Frontal cortex (tissue), 4 donors: ENCODE data around the gene GULP1. TPM values are rescaled to one million over a fixed set of nuclear protein-coding genes. Genes with fewer than 3 reads are reported as not detected.
"Not testable (repeated sequence)": the region's sequence is repeated elsewhere in the genome, so short reads cannot be mapped to it uniquely, and the experiment has no call there.

Source experiments
- DNase-seq, 2 donors: peaks; one replicate each; pipeline ENCODE4 v3.0.0; 2012; ENCODE audit warnings: low spot score in 2 of 2
- FAIRE-seq: peaks from 2 replicates; lab custom pipeline; 2012; peaks lifted over from hg19 to GRCh38; lab: Jason Lieb, UNC
- total RNA-seq: library from RNA; depleted of rRNA; stranded (reverse); fragments of >200 nt; gene quantifications from one replicate; pipeline ENCODE4 v1.2.3, GENCODE V29; 2014
- donor health status: control.
- donor health status: control.
- donor health status: control.

Gene GULP1
- total RNA-seq, 1 donor from 2014 or later = 51.4 TPM

- DNase-seq (no peak), FAIRE-seq (no peak)
Measured at GRCh38 chr2:188506843-188507242, 215.2 kb downstream of the GULP1 start.

- DNase-seq (no peak), FAIRE-seq (no peak)
Measured at GRCh38 chr2:188511346-188511745, 219.7 kb downstream of the GULP1 start.

GRCh38 chr2:188512456-188512855, 220.8 kb downstream of the GULP1 start:
- DNase-seq (peak in 1 of 2 donors; percentile 8), FAIRE-seq (peak; percentile 94)

GRCh38 chr2:188515918-188516317, 224.2 kb downstream of the GULP1 start:
- no peak for FAIRE-seq
- DNase-seq = no peak

- no peak for FAIRE-seq
Measured at GRCh38 chr2:188517549-188518215, 226.0 kb downstream of the GULP1 start.

GRCh38 chr2:188518381-188518780, 226.7 kb downstream of the GULP1 start:
- FAIRE-seq (no peak), DNase-seq (no peak)

More at GRCh38 chr2:188517549-188518215, 226.0 kb downstream of the GULP1 start:
- no peak for DNase-seq

- DNase-seq (no peak), FAIRE-seq (no peak)
Measured at GRCh38 chr2:188519136-188519535, 227.5 kb downstream of the GULP1 start.

- FAIRE-seq = no peak
- no peak for DNase-seq
Measured at GRCh38 chr2:188522517-188522916, 230.8 kb downstream of the GULP1 start.

- DNase-seq (no peak), FAIRE-seq (peak; percentile 33)
Measured at GRCh38 chr2:188523919-188524318, 232.2 kb downstream of the GULP1 start.

- FAIRE-seq (peak; percentile 98), DNase-seq (peak in 1 of 2 donors; percentile 8)
Measured at GRCh38 chr2:188524519-188525113, 232.9 kb downstream of the GULP1 start.

GRCh38 chr2:188526701-188527100, 235.0 kb downstream of the GULP1 start:
- no peak for FAIRE-seq
- no peak for DNase-seq

- no peak for FAIRE-seq
- no peak for DNase-seq
Measured at GRCh38 chr2:188527141-188527540, 235.5 kb downstream of the GULP1 start.

GRCh38 chr2:188527581-188527993, 235.9 kb downstream of the GULP1 start:
- FAIRE-seq (no peak), DNase-seq (no peak)

- no peak for FAIRE-seq
- DNase-seq = no peak
Measured at GRCh38 chr2:188529710-188530109, 238.0 kb downstream of the GULP1 start.

- DNase-seq (no peak), FAIRE-seq (peak; percentile 99)
Measured at GRCh38 chr2:188534875-188535274, 243.2 kb downstream of the GULP1 start.

GRCh38 chr2:188551671-188552070, 260.0 kb downstream of the GULP1 start:
- FAIRE-seq (no peak), DNase-seq (no peak)

GRCh38 chr2:188557081-188557480, 265.4 kb downstream of the GULP1 start:
- DNase-seq = no peak
- FAIRE-seq = no peak

GRCh38 chr2:188559455-188559854, 267.8 kb downstream of the GULP1 start:
- not testable (repeated sequence) for DNase-seq, FAIRE-seq

GRCh38 chr2:188561473-188561979, 269.9 kb downstream of the GULP1 start:
- no peak for DNase-seq
- no peak for FAIRE-seq

- FAIRE-seq (no peak), DNase-seq (no peak)
Measured at GRCh38 chr2:188569431-188570165, 277.9 kb downstream of the GULP1 start.

- no peak for FAIRE-seq
Measured at GRCh38 chr2:188570370-188570769, 278.7 kb downstream of the GULP1 start.

More at GRCh38 chr2:188570370-188570769, 278.7 kb downstream of the GULP1 start:
- DNase-seq = no peak
